Left ventricle myocardium inferior (tissue), 1 donor: ENCODE data around the gene IL18BP. TPM values are rescaled to one million over a fixed set of nuclear protein-coding genes. Genes with fewer than 3 reads are reported as not detected.

Experiments
- DNase-seq: peaks from one replicate; pipeline ENCODE4 v3.0.0-alpha.2; 2020
- H3K27ac ChIP-seq: fragments of 200-600 bp; replicated peaks from 2 replicates; pipeline ENCODE4 v1.8.0; 2021
- H3K27me3 ChIP-seq: fragments of 200-600 bp; 2 replicates; pipeline ENCODE4 v1.8.0; 2021; ENCODE audit warnings: low read depth
- H3K36me3 ChIP-seq: fragments of 200-600 bp; 2 replicates; pipeline ENCODE4 v1.8.0; 2021
- H3K4me1 ChIP-seq: fragments of 200-600 bp; 2 replicates; pipeline ENCODE4 v1.8.0; 2021
- H3K4me3 ChIP-seq: fragments of 200-600 bp; 2 replicates; pipeline ENCODE4 v1.8.0; 2021; ENCODE audit warnings: mild to moderate bottlenecking, moderate library complexity
- H3K9me3 ChIP-seq: fragments of 200-600 bp; replicated peaks from 2 replicates; pipeline ENCODE4 v1.8.0; 2021
- CTCF ChIP-seq: fragments of 200-600 bp; IDR thresholded peaks from 2 replicates; pipeline ENCODE4 v1.8.0; 2021; ENCODE audit warnings: antibody characterized with exemption, mild to moderate bottlenecking, borderline replicate concordance
- intact Hi-C: fragments of 100-400 bp; cut with micrococcal nuclease; formaldehyde crosslinking; loops from one replicate; pipeline ENCODE4 v1.11.0; 2022
- total RNA-seq: library from RNA; stranded (reverse); fragmentation: NEBNext Ultra II Directional; extraction: Animal tissue kit (Norgen Biotek cat#: 25700); gene quantifications from one replicate; pipeline ENCODE4 v1.2.1, GENCODE V29; 2021
- donor health status: DM: no; HTN: yes; CAD: no; lungs with severe emphysema.

IL18BP gene
- total RNA-seq, 1 donor from 2014 or later = 4.9 TPM

- no peak for TF ChIP-seq CTCF
- Histone ChIP-seq H3K9me3 (no peaks in the 10 kb centered on the region), H3K4me1 (peaks cover 31% of the 10 kb centered on the region), H3K27ac (no peak overlapping the region), H3K27me3 (no peaks in the 10 kb centered on the region), H3K36me3 (peaks cover 4% of the 10 kb centered on the region), H3K4me3 (no peak overlapping the region)
- no peak for DNase-seq
- intact Hi-C loops = no loop called here
Measured at GRCh38 chr11:72045849-72046248, 47.1 kb downstream of the IL18BP start.

GRCh38 chr11:72048766-72049460 is 50.2 kb downstream of the IL18BP start:
- Histone ChIP-seq H3K36me3 (peaks cover 4% of the 10 kb centered on the region), H3K27me3 (no peaks in the 10 kb centered on the region), H3K4me3 (no peak overlapping the region), H3K9me3 (no peaks in the 10 kb centered on the region), H3K4me1 (peaks cover 12% of the 10 kb centered on the region), H3K27ac (peak overlapping the region; percentile 49)
- no peak for TF ChIP-seq CTCF
- intact Hi-C loops = no loop called here
- DNase-seq = no peak

Other genes with a start within 250 kb of the IL18BP start
- gene DEFB108B, start 165.7 kb upstream of the IL18BP start, total RNA-seq = not detected
- gene DEFB131B, start 120.5 kb upstream of the IL18BP start, total RNA-seq = not detected
- gene XNDC1N, start 70.3 kb upstream of the IL18BP start, total RNA-seq = 2.5 TPM
- gene RNF121, start 69.9 kb upstream of the IL18BP start, total RNA-seq = 23.0 TPM
- gene NUMA1, start 81.6 kb downstream of the IL18BP start, total RNA-seq = 82.5 TPM
- gene LRRC51, start 81.9 kb downstream of the IL18BP start, total RNA-seq = 3.5 TPM
- 82.0 TPM for gene LAMTOR1, start 104.4 kb downstream of the IL18BP start, total RNA-seq
- not detected for gene TOMT, start 107.0 kb downstream of the IL18BP start, total RNA-seq
- 43.9 TPM for gene ANAPC15, start 113.8 kb downstream of the IL18BP start, total RNA-seq
- gene FOLR3, start 136.8 kb downstream of the IL18BP start, total RNA-seq = 1.7 TPM
- gene FOLR1, start 193.2 kb downstream of the IL18BP start, total RNA-seq = 0.49 TPM
- 20.9 TPM for gene FOLR2, start 217.9 kb downstream of the IL18BP start, total RNA-seq
- 115 TPM for gene INPPL1, start 225.9 kb downstream of the IL18BP start, total RNA-seq
- gene PHOX2A, start 245.3 kb downstream of the IL18BP start, total RNA-seq = not detected